H1 (cell line): Measurements from ENCODE around the gene YBX3. TPM values are rescaled to one million over a fixed set of nuclear protein-coding genes. Genes with fewer than 3 reads are reported as not detected.

Experiments
- BCL11A ChIP-seq, 2 experiments: IDR thresholded peaks; one replicate each; pipeline ENCODE4 v1.6.1; 2011; ENCODE audit warnings: low read depth in 2 of 2, low read length in 2 of 2, mild to moderate bottlenecking in 2 of 2
- CHD7 ChIP-seq: fragments of 300-600 bp; sonication (generic); IDR thresholded peaks from 2 replicates; pipeline ENCODE4 v1.7.1; 2012; ENCODE audit warnings: low read length, moderate library complexity, mild to moderate bottlenecking, inconsistent platforms; ENCODE audit not compliant: insufficient replicate concordance
- FOSL1 ChIP-seq: IDR thresholded peaks from 2 replicates; pipeline ENCODE4 v1.6.1; 2011; ENCODE audit warnings: mild to moderate bottlenecking, low read depth, low read length, moderate library complexity; ENCODE audit not compliant: insufficient read depth
- GTF2F1 ChIP-seq: IDR thresholded peaks from 2 replicates; pipeline ENCODE4 v1.6.1; 2012; ENCODE audit warnings: low read depth, low read length, improper control_type of control experiment, borderline replicate concordance
- HDAC2 ChIP-seq, 2 experiments: fragments of 300-600 bp in 1 of 2; sonication (generic) in 1 of 2; IDR thresholded peaks; 2 replicates each; pipeline ENCODE4 v1.6.1; 2011 to 2012; ENCODE audit warnings: low read depth in 2 of 2, low read length in 2 of 2, mild to moderate bottlenecking in 2 of 2, moderate library complexity in 2 of 2, borderline replicate concordance in 1 of 2, inconsistent platforms in 1 of 2
- JUND ChIP-seq: IDR thresholded peaks from 2 replicates; pipeline ENCODE4 v1.6.1; 2011; ENCODE audit warnings: mild to moderate bottlenecking, improper control_type of control experiment, low read length
- RBBP5 ChIP-seq: IDR thresholded peaks from 2 replicates; pipeline ENCODE4 v1.7.1; 2012; ENCODE audit warnings: low read depth, mild to moderate bottlenecking, inconsistent platforms, low read length, moderate library complexity, borderline replicate concordance
- RFX5 ChIP-seq: IDR thresholded peaks from 2 replicates; pipeline ENCODE4 v1.6.1; 2011; ENCODE audit warnings: low read depth, low read length, improper control_type of control experiment, borderline replicate concordance
- SIRT6 ChIP-seq: IDR thresholded peaks from one replicate; pipeline ENCODE4 v1.7.1; 2012; ENCODE audit warnings: low read length, inconsistent platforms
- polyA plus RNA-seq, 7 experiments: library from polyadenylated mRNA; depleted of rRNA in 3 of 7; stranded (reverse) in 5 of 7; unstranded in 2 of 7; fragments of >200 nt in 5 of 7; fragments of 200-250 nt in 2 of 7; gene quantifications; 1 replicate in 5 of 7; 2 replicates in 1 of 7; 4 replicates in 1 of 7; pipeline versions ENCODE4 v1.2.1 to v1.2.3, GENCODE V29; 2011 to 2013; ENCODE audit warnings: missing spikeins in 2 of 7, mixed read lengths in 2 of 7
- total RNA-seq: library from RNA; stranded (reverse); fragmentation: NEBNext Ultra II Directional; extraction: Animal tissue kit (Norgen Biotek cat#: 25700); gene quantifications from 2 replicates; pipeline ENCODE4 v1.2.1, GENCODE V29; 2021

YBX3 gene
- total and polyA plus RNA-seq, 2 of the 8 experiments (the other 6 are each of a cell fraction or from before 2014, with no cell fraction given): 83.1 to 480 TPM

- TF ChIP-seq CHD7 (no peak), GTF2F1 (no peak), FOSL1 (no peak), RBBP5 (no peak), JUND (no peak), SIRT6 (no peak), HDAC2 (IDR thresholded peaks at IDR 0.05; ENCODE audit: borderline replicate concordance in 1 of 2, low read depth in 2 of 2, low read length in 2 of 2) (no peak), BCL11A (IDR thresholded peaks at IDR 0.05; ENCODE audit: low read depth in 2 of 2, low read length in 2 of 2) (no peak), RFX5 (no peak)
Measured at GRCh38 chr12:10688042-10688441, 35.1 kb downstream of the YBX3 start (continued).
